ENCODE results near the gene CELSR1. TPM values are rescaled to one million over a fixed set of nuclear protein-coding genes. Genes with fewer than 3 reads are reported as not detected.

The CELSR1 gene
- total RNA-seq, 1 donor from 2014 or later = 0.27 TPM

- Mint-ChIP-seq H3K9me3 (ENCODE audit: unreplicated experiment) (peaks cover 2% of the 10 kb centered on the region), H3K36me3 (ENCODE audit: unreplicated experiment) (no peaks in the 10 kb centered on the region), H3K27me3 (ENCODE audit: unreplicated experiment) (peaks cover 6% of the 10 kb centered on the region), H3K27ac (ENCODE audit: unreplicated experiment) (no peak overlapping the region), H3K4me3 (ENCODE audit: unreplicated experiment) (no peak overlapping the region), H3K4me1 (ENCODE audit: low read depth, unreplicated experiment) (peaks cover 9% of the 10 kb centered on the region)
- TF ChIP-seq CTCF (IDR thresholded peaks at IDR 0.05; ENCODE audit: partially characterized antibody, unreplicated experiment) = no peak
- no peak for DNase-seq
These were observed 196.7 kb downstream of the CELSR1 start for GRCh38 chr22:46340676-46341075.

- peaks cover 11% of the 10 kb centered on the region for H3K4me1 Mint-ChIP-seq (ENCODE audit: low read depth, unreplicated experiment)
- DNase-seq = no peak
- no peak overlapping the region for H3K27ac Mint-ChIP-seq (ENCODE audit: unreplicated experiment)
- H3K4me3 Mint-ChIP-seq (ENCODE audit: unreplicated experiment) = no peak overlapping the region
- no peaks in the 10 kb centered on the region for H3K36me3 Mint-ChIP-seq (ENCODE audit: unreplicated experiment)
- H3K27me3 Mint-ChIP-seq (ENCODE audit: unreplicated experiment) = peaks cover 9% of the 10 kb centered on the region
- no peak for TF ChIP-seq CTCF (IDR thresholded peaks at IDR 0.05; ENCODE audit: partially characterized antibody, unreplicated experiment)
- H3K9me3 Mint-ChIP-seq (ENCODE audit: unreplicated experiment) = peaks cover 2% of the 10 kb centered on the region
These were observed 197.5 kb downstream of the CELSR1 start for GRCh38 chr22:46339956-46340355.

GRCh38 chr22:46338636-46339035 is 198.8 kb downstream of the CELSR1 start:
- H3K27me3 Mint-ChIP-seq (ENCODE audit: unreplicated experiment) = peaks cover 13% of the 10 kb centered on the region
- H3K36me3 Mint-ChIP-seq (ENCODE audit: unreplicated experiment) = no peaks in the 10 kb centered on the region
- H3K27ac Mint-ChIP-seq (ENCODE audit: unreplicated experiment) = no peak overlapping the region
- H3K4me3 Mint-ChIP-seq (ENCODE audit: unreplicated experiment) = no peak overlapping the region
- no peak for TF ChIP-seq CTCF (IDR thresholded peaks at IDR 0.05; ENCODE audit: partially characterized antibody, unreplicated experiment)
- H3K9me3 Mint-ChIP-seq (ENCODE audit: unreplicated experiment) = peaks cover 4% of the 10 kb centered on the region
- H3K4me1 Mint-ChIP-seq (ENCODE audit: low read depth, unreplicated experiment) = peaks cover 17% of the 10 kb centered on the region
- no peak for DNase-seq

- no peak overlapping the region for H3K4me3 Mint-ChIP-seq (ENCODE audit: unreplicated experiment)
- no peak for TF ChIP-seq CTCF (IDR thresholded peaks at IDR 0.05; ENCODE audit: partially characterized antibody, unreplicated experiment)
These were observed 199.6 kb downstream of the CELSR1 start for GRCh38 chr22:46337870-46338269.

GRCh38 chr22:46336119-46337078 is 201.0 kb downstream of the CELSR1 start:
- TF ChIP-seq CTCF (IDR thresholded peaks at IDR 0.05; ENCODE audit: partially characterized antibody, unreplicated experiment) = no peak
- peaks cover 13% of the 10 kb centered on the region for H3K27me3 Mint-ChIP-seq (ENCODE audit: unreplicated experiment)
- peak overlapping the region; percentile 98 for H3K4me3 Mint-ChIP-seq (ENCODE audit: unreplicated experiment)
- DNase-seq = peak; percentile 47
- H3K9me3 Mint-ChIP-seq (ENCODE audit: unreplicated experiment) = peaks cover 4% of the 10 kb centered on the region
- peak overlapping the region; percentile 86 for H3K27ac Mint-ChIP-seq (ENCODE audit: unreplicated experiment)
- H3K4me1 Mint-ChIP-seq (ENCODE audit: low read depth, unreplicated experiment) = peaks cover 17% of the 10 kb centered on the region
- H3K36me3 Mint-ChIP-seq (ENCODE audit: unreplicated experiment) = no peaks in the 10 kb centered on the region

More at GRCh38 chr22:46337870-46338269, 199.6 kb downstream of the CELSR1 start:
- Mint-ChIP-seq H3K9me3 (ENCODE audit: unreplicated experiment) (peaks cover 4% of the 10 kb centered on the region), H3K4me1 (ENCODE audit: low read depth, unreplicated experiment) (peaks cover 17% of the 10 kb centered on the region), H3K27me3 (ENCODE audit: unreplicated experiment) (peaks cover 13% of the 10 kb centered on the region), H3K27ac (ENCODE audit: unreplicated experiment) (no peak overlapping the region), H3K36me3 (ENCODE audit: unreplicated experiment) (no peaks in the 10 kb centered on the region)
- DNase-seq = no peak

Measured in glutamatergic neuron (in vitro differentiated cells).